Measurements from ENCODE around the gene BLVRA. TPM values are rescaled to one million over a fixed set of nuclear protein-coding genes. Genes with fewer than 3 reads are reported as not detected.

BLVRA gene
- total and polyA plus RNA-seq, 7 donors: 22.9 to 105 (median 60.4) TPM

DNA sequence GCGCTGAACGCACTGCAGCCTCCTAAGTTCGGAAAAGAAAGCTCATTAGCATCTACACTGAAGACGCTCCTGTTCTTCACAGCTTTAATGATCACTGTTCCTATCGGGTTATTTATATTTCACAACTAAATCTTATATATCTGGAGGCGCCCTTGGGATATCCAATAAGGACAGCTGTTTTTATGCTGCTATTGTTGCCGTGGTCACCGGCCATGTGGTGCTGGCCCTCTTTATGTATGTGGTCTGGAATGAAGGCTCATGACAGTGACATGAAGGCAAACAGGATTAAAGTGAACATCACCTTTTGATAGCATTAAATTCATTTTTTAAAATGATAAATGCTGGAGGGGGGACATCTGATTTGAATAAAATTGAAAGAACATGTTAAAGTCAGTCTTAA, 8.8 kb downstream of the BLVRA start:
- no peak overlapping the region for H3K27ac ChIP-seq
- no peaks in the 10 kb centered on the region for H3K27me3 ChIP-seq
- intact Hi-C loops (cut with DNase I): no loop called here
- no peak overlapping the region for H3K4me3 ChIP-seq
- 90 to 92% methylated on average over 8 of the region's 8 CpGs for WGBS, 2 donors
- H3K4me1 ChIP-seq: peaks cover 0 to 36% (median 28%) of the 10 kb centered on the region in 4 donors
- no peak for DNase-seq
- H3K36me3 ChIP-seq: peaks cover 4 to 16% (median 8%) of the 10 kb centered on the region in 4 donors
- H3K9me3 ChIP-seq: no peaks in the 10 kb centered on the region
- TF ChIP-seq EP300 (IDR thresholded peaks at IDR 0.05) (no peak), POLR2A (IDR thresholded peaks at IDR 0.05) (no peak), POLR2AphosphoS5 (IDR thresholded peaks at IDR 0.05) (no peak)
- TF ChIP-seq, protein P1, sequence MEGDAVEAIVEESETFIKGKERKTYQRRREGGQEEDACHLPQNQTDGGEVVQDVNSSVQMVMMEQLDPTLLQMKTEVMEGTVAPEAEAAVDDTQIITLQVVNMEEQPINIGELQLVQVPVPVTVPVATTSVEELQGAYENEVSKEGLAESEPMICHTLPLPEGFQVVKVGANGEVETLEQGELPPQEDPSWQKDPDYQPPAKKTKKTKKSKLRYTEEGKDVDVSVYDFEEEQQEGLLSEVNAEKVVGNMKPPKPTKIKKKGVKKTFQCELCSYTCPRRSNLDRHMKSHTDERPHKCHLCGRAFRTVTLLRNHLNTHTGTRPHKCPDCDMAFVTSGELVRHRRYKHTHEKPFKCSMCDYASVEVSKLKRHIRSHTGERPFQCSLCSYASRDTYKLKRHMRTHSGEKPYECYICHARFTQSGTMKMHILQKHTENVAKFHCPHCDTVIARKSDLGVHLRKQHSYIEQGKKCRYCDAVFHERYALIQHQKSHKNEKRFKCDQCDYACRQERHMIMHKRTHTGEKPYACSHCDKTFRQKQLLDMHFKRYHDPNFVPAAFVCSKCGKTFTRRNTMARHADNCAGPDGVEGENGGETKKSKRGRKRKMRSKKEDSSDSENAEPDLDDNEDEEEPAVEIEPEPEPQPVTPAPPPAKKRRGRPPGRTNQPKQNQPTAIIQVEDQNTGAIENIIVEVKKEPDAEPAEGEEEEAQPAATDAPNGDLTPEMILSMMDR (IDR thresholded peaks at IDR 0.05): no peak

DNA sequence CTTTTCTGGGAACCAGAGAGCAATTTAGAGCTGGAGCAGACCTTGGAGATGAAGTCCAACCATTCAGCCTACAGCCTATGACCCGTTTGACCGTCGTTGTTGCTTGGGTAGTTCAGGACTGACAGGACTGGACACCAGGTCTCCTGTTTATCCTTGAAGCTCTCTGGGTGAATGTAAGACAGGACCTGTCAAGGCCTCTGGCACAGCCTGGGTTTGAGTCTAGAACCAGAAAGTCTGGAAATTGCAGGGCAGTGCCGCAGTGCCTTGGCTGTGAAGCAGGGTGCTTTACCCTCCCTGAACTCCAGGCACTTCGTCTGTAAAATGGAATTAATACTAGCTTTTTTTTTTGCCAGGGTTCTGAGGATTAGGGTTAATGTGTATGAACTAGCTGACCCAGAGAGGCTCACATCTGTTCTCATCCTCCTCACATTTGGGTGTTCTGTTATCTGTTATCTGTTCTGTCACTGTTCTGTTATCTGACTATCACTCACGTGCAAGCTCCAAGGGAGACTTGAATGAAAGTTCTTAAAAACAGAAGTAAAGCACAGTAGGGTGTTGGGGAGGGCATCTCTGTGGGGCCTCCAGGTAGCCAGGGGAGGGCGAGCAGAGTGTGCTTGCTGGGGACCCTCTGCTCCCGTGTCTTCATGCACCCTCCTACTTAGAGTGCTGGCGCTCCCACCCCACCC, 9.9 kb downstream of the BLVRA start:
- Histone ChIP-seq H3K27me3 (no peaks in the 10 kb centered on the region), H3K27ac (no peak overlapping the region), H3K4me1 (peaks cover 0 to 26% (median 20%) of the 10 kb centered on the region in 4 donors), H3K4me3 (no peak overlapping the region), H3K36me3 (peaks cover 4 to 23% (median 11%) of the 10 kb centered on the region in 4 donors), H3K9me3 (no peaks in the 10 kb centered on the region)
- TF ChIP-seq, protein P1 (IDR thresholded peaks at IDR 0.05): no peak
- TF ChIP-seq POLR2A (IDR thresholded peaks at IDR 0.05) (no peak), POLR2AphosphoS5 (IDR thresholded peaks at IDR 0.05) (no peak), EP300 (IDR thresholded peaks at IDR 0.05) (no peak)
- WGBS, 2 donors: 89 to 90% methylated on average over 9 of the region's 9 CpGs
- no peak for DNase-seq
- intact Hi-C loops (cut with DNase I): no loop called here

DNA sequence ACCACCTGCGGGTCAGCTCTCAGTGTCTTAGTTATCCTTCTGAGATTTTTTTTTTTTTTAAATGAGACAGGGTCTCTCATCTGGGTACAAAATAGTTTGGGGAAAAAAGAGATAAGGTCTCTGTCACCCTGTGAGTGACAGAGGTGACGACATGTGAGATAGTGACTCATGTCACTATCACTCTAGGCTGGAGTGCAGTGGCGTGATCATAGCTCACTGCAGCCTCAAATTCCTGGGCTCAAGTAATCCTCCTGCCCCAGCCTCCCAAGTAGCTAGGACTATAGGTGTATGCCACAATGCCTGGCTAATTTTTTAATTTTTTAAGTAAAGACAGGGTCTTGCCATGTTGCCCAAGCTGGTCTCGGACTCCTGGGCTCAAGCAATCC, 10.4 kb downstream of the BLVRA start:
- Histone ChIP-seq H3K36me3 (peaks cover 4 to 23% (median 11%) of the 10 kb centered on the region in 4 donors), H3K27ac (no peak overlapping the region), H3K4me1 (peaks cover 0 to 21% (median 15%) of the 10 kb centered on the region in 4 donors), H3K4me3 (no peak overlapping the region), H3K9me3 (no peaks in the 10 kb centered on the region), H3K27me3 (no peaks in the 10 kb centered on the region)
- DNase-seq: no peak
- TF ChIP-seq POLR2AphosphoS5 (IDR thresholded peaks at IDR 0.05): no peak
- TF ChIP-seq EP300 (IDR thresholded peaks at IDR 0.05): no peak
- TF ChIP-seq POLR2A (IDR thresholded peaks at IDR 0.05): no peak
- TF ChIP-seq, protein P1 (IDR thresholded peaks at IDR 0.05): no peak
- intact Hi-C loops (cut with DNase I): no loop called here
- 88 to 94% methylated on average over 4 of the region's 4 CpGs for WGBS, 2 donors

DNA sequence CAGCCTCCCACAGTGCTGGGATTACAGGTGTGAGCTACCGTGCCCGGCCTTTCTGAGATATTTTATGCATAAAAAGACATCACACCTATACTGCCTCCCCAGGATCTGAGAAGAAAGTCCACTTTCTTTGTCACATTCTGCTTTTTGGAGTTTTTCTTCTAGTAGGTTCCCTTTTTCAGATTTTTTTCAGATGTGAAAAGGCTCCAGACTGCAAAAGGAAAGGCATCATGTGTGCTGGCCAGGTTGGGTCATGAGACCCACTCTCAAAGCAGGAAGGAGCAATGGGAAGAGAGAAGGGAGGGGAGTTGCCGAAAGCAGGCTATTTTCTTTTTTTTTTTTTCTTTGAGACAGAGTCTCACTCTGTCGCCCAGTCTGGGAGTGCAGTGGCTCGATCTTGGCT, 10.8 kb downstream of the BLVRA start:
- peaks cover 0 to 17% (median 12%) of the 10 kb centered on the region in 4 donors for H3K4me1 ChIP-seq
- H3K36me3 ChIP-seq: peaks cover 4 to 23% (median 11%) of the 10 kb centered on the region in 4 donors
- TF ChIP-seq POLR2A (IDR thresholded peaks at IDR 0.05) (no peak), EP300 (IDR thresholded peaks at IDR 0.05) (no peak), POLR2AphosphoS5 (IDR thresholded peaks at IDR 0.05) (no peak)
- TF ChIP-seq, protein P1 (IDR thresholded peaks at IDR 0.05): no peak
- no peaks in the 10 kb centered on the region for H3K9me3 ChIP-seq
- WGBS, 2 donors: 84 to 92% methylated on average over 5 of the region's 5 CpGs
- no peak overlapping the region for H3K4me3 ChIP-seq
- intact Hi-C loops (cut with DNase I): no loop called here
- no peak overlapping the region for H3K27ac ChIP-seq
- H3K27me3 ChIP-seq: no peaks in the 10 kb centered on the region
- no peak for DNase-seq
